Kidney (tissue), 14 donors: ENCODE measurements around the gene RBM19. TPM values are rescaled to one million over a fixed set of nuclear protein-coding genes. Genes with fewer than 3 reads are reported as not detected.
A peak's percentile ranks its signal among the peaks of the same experiment; 100 is the strongest.

Source experiments
- DNase-seq, 5 donors: peaks; one replicate each; pipeline ENCODE4 v3.0.0-alpha.2; 2013 to 2020
- FAIRE-seq: peaks from 2 replicates; lab custom pipeline; 2012; peaks lifted over from hg19 to GRCh38; lab: Jason Lieb, UNC
- H3K27ac ChIP-seq, 2 donors: one replicate each; pipeline ENCODE4 v1.7.0; 2013; ENCODE audit warnings: low read depth in 2 of 2, low read length in 2 of 2, inconsistent platforms in 1 of 2
- H3K27me3 ChIP-seq: one replicate; pipeline ENCODE4 v1.7.1; 2013; ENCODE audit warnings: low read length, inconsistent platforms; ENCODE audit not compliant: control insufficient read depth, insufficient read depth
- H3K36me3 ChIP-seq, 3 donors: one replicate each; pipeline versions ENCODE4 v1.7.0 to v1.7.1; 2013; ENCODE audit warnings: low read length in 3 of 3, control low read depth in 1 of 3, inconsistent platforms in 1 of 3; ENCODE audit not compliant: insufficient read depth in 3 of 3, control insufficient read depth in 2 of 3
- H3K4me1 ChIP-seq, 3 donors: one replicate each; pipeline versions ENCODE4 v1.7.0 to v1.7.1; 2013; ENCODE audit warnings: low read length in 3 of 3, inconsistent platforms in 1 of 3, low read depth in 1 of 3; ENCODE audit not compliant: control insufficient read depth in 2 of 3, insufficient read depth in 2 of 3
- H3K4me3 ChIP-seq, 3 donors: one replicate each; pipeline versions ENCODE4 v1.7.0 to v1.8.1; 2013; ENCODE audit warnings: low read length in 3 of 3, control low read depth in 1 of 3, inconsistent platforms in 1 of 3
- H3K9ac ChIP-seq, 3 donors: one replicate each; pipeline versions ENCODE4 v1.7.0 to v1.7.1; 2013; ENCODE audit warnings: low read length in 3 of 3, control low read depth in 1 of 3, inconsistent platforms in 1 of 3
- H3K9me3 ChIP-seq, 3 donors: one replicate each; pipeline versions ENCODE4 v1.7.0 to v1.7.1; 2013; ENCODE audit warnings: low read length in 3 of 3, control low read depth in 1 of 3, inconsistent platforms in 1 of 3; ENCODE audit not compliant: control insufficient read depth in 2 of 3, insufficient read depth in 1 of 3
- intact Hi-C: fragments of 100-400 bp; cut with DNase I; formaldehyde crosslinking; loops from one replicate; pipeline ENCODE4 v1.11.1; 2022
- polyA plus RNA-seq: library from polyadenylated mRNA; stranded (reverse); fragments of 350-450 nt; fragmentation: Illumina TruSeq; extraction: RNeasy Lipid Tissue Mini Kit (QIAGEN cat#74804); gene quantifications from one replicate; pipeline ENCODE4 v1.2.3, GENCODE V29; 2014; ENCODE audit warnings: low read depth, low replicate concordance; ENCODE audit not compliant: insufficient read depth
- total RNA-seq: library from RNA; stranded (reverse); fragmentation: NEBNext Ultra II Directional; extraction: Animal tissue kit (Norgen Biotek cat#: 25700); gene quantifications from one replicate; pipeline ENCODE4 v1.2.1, GENCODE V29; 2021
- TF ChIP-seq, protein P1 (sequence below): IDR thresholded peaks from 3 replicates; pipeline ENCODE4 v1.5.1; 2012; ENCODE audit warnings: mild to moderate bottlenecking, moderate library complexity, borderline replicate concordance; ENCODE audit not compliant: insufficient read depth; ENCODE audit errors: extremely low read depth
- donor health status: control.
- donor health status: control.
- donor health status: control.
- donor health status: control.
- donor health status: control.
- donor health status: DM: yes; HTN: yes; CAD: no.
- donor health status: Normal renal cell carcinoma (clear cell type).

RBM19 gene
- total and polyA plus RNA-seq, 2 donors from 2014 or later = 12.3 to 34.7 TPM

DNA sequence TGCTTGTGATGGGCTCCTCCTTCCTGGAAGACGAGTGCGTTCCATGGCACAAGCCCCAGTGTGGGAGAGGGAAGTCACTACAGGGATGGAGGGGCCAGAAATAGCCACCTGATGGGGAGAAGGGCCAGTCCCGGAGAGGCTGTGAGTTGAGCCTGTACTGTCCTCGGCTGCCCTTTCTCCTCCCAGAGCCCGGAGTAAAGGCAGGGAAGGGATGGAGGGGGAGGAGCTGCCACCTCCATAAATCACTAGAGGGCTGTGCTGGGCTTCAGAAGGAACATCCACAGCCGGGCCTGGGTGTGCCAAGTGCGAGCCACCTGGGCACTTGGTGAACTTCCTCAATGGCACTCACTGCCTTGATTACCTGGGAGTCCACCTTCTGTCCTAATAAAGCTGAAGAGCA lies 110.1 kb downstream of the RBM19 start:
- H3K27me3 ChIP-seq = no peaks in the 10 kb centered on the region
- no peaks in the 10 kb centered on the region for H3K9me3 ChIP-seq
- H3K4me3 ChIP-seq = no peak overlapping the region
- H3K27ac ChIP-seq = no peak overlapping the region
- TF ChIP-seq, protein P1, sequence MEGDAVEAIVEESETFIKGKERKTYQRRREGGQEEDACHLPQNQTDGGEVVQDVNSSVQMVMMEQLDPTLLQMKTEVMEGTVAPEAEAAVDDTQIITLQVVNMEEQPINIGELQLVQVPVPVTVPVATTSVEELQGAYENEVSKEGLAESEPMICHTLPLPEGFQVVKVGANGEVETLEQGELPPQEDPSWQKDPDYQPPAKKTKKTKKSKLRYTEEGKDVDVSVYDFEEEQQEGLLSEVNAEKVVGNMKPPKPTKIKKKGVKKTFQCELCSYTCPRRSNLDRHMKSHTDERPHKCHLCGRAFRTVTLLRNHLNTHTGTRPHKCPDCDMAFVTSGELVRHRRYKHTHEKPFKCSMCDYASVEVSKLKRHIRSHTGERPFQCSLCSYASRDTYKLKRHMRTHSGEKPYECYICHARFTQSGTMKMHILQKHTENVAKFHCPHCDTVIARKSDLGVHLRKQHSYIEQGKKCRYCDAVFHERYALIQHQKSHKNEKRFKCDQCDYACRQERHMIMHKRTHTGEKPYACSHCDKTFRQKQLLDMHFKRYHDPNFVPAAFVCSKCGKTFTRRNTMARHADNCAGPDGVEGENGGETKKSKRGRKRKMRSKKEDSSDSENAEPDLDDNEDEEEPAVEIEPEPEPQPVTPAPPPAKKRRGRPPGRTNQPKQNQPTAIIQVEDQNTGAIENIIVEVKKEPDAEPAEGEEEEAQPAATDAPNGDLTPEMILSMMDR = no peak
- FAIRE-seq = no peak
- H3K9ac ChIP-seq = no peak overlapping the region
- H3K36me3 ChIP-seq = peaks cover 0 to 17% (median 15%) of the 10 kb centered on the region in 3 donors
- intact Hi-C loops = no loop called here
- peak in 3 of 5 donors; percentile 32 to 45 (median 40) for DNase-seq
- H3K4me1 ChIP-seq = no peaks in the 10 kb centered on the region

- FAIRE-seq (no peak), DNase-seq (no peak)
- Histone ChIP-seq H3K9ac (no peak overlapping the region), H3K27ac (no peak overlapping the region), H3K4me3 (no peak overlapping the region), H3K9me3 (no peaks in the 10 kb centered on the region), H3K27me3 (no peaks in the 10 kb centered on the region), H3K36me3 (peaks cover 0 to 15% (median 15%) of the 10 kb centered on the region in 3 donors), H3K4me1 (no peaks in the 10 kb centered on the region)
- intact Hi-C loops = no loop called here
- TF ChIP-seq, protein P1 = no peak
These were observed 111.6 kb downstream of the RBM19 start for GRCh38 chr12:113854385-113855142.

- H3K4me3 ChIP-seq = no peak overlapping the region
- TF ChIP-seq, protein P1 = no peak
These were observed 112.6 kb downstream of the RBM19 start for GRCh38 chr12:113853491-113853890.

More at GRCh38 chr12:113853491-113853890, 112.6 kb downstream of the RBM19 start:
- intact Hi-C loops = no loop called here
- no peaks in the 10 kb centered on the region for H3K4me1 ChIP-seq
- no peak overlapping the region for H3K9ac ChIP-seq
- FAIRE-seq (no peak), DNase-seq (no peak)
- H3K27ac ChIP-seq = no peak overlapping the region
- H3K36me3 ChIP-seq = peaks cover 0 to 14% (median 11%) of the 10 kb centered on the region in 3 donors
- no peaks in the 10 kb centered on the region for H3K27me3 ChIP-seq
- H3K9me3 ChIP-seq = no peaks in the 10 kb centered on the region
